Raji (cell line): ENCODE data around the gene GSS.

ENCODE experiments used
- POLR2A ChIP-seq: IDR thresholded peaks from 2 replicates; pipeline ENCODE4 v1.6.1; 2011; ENCODE audit warnings: low read depth, low read length, control low read depth; ENCODE audit not compliant: insufficient read depth

Gene GSS

DNA sequence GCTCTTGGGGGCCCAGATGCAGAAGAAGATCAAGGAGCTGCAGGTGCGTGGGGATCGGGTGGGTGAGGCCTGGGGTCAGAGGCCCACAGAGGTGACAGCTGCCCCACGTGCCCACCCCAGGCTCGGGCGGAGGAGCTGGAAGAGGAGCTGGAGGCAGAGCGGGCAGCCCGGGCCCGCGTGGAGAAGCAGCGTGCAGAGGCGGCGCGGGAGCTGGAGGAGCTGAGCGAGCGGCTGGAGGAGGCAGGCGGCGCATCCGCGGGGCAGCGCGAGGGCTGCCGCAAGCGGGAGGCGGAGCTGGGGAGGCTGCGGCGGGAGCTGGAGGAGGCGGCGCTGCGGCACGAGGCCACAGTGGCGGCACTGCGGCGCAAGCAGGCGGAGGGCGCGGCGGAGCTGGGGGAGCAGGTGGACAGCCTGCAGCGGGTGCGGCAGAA is 41.5 kb upstream of the GSS start:
- no peak for TF ChIP-seq POLR2A

DNA sequence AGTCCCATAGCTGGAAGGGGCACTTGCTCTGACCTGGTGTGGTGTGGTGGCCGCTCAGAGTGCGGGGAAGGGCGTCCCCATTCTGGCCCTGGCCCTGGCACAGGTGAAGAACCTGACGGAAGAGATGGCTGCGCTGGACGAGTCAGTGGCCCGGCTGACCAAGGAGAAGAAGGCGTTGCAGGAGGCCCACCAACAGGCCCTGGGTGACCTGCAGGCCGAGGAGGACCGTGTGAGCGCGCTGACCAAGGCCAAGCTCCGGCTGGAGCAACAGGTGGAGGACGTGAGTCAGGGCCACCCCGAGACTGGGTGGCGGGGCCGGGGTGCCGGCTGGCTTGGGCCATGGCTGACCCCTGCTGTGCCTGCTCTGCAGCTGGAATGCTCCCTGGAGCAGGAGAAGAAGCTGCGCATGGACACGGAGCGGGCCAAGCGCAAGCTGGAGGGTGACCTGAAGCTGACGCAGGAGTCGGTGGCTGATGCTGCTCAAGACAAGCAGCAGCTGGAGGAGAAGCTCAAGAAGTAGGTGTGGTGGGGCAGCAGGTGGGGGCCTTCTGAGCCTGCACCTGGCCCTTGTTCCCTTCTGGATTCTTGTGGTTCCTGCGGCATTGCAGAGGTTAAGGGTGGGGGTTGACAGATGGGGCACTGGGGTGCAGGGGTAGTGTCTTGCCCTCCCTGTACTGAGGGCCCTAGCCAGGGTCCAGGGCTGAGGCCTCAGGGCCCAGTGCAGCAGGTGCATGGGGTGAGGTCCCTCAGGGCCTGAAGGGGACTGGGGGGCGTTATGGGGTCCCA is 40.8 kb upstream of the GSS start:
- TF ChIP-seq POLR2A: no peak

GRCh38 chr20:34995696-34996095 is 40.1 kb upstream of the GSS start:
- TF ChIP-seq POLR2A: no peak

DNA sequence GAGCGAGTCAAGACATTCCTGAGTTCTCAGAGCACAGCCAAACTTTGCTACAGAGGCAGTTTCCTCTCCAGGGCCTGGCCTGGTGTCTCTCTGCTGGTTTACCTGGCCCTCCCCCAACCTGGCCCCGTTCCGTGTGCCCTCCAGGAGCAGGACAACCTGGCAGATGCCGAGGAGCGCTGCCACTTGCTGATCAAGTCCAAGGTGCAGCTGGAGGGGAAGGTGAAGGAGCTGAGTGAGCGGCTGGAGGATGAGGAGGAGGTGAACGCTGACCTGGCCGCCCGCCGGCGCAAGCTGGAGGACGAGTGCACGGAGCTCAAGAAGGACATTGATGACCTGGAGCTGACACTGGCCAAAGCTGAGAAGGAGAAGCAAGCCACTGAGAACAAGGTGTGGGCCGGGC is 39.6 kb upstream of the GSS start:
- TF ChIP-seq POLR2A: no peak

DNA sequence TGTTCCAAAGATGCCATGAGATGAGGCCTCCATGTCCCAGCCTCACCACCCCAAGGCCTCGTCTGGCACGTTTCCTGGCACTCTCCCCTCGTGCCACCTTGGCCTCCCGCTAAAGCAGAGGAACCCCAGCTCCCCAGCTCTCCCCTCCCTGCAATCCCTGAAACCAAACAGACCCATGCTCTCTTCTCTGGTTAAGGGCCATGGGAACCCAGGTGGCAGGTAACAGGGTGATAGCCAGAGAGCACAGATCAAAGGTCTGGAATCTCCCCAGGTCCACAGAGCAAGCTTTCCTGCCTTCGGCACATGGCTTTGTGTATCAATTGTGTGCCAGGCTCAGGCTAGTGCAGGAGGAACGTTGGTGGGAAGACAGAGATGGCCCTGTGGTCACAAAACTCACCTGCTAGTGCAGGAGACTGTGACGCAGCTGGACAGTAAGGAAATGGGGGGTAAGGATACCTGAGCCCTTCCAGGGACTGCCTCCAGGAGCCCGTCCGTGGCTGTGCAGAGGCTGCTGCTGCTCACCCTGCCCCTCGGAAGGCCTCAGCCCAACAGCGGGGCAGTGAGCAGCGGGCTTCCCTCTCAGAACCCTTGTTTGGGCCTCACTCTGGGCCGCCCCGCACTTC is 39.0 kb upstream of the GSS start:
- TF ChIP-seq POLR2A: no peak

- TF ChIP-seq POLR2A: no peak
These were observed 38.4 kb upstream of the GSS start for GRCh38 chr20:34993941-34994508.

DNA sequence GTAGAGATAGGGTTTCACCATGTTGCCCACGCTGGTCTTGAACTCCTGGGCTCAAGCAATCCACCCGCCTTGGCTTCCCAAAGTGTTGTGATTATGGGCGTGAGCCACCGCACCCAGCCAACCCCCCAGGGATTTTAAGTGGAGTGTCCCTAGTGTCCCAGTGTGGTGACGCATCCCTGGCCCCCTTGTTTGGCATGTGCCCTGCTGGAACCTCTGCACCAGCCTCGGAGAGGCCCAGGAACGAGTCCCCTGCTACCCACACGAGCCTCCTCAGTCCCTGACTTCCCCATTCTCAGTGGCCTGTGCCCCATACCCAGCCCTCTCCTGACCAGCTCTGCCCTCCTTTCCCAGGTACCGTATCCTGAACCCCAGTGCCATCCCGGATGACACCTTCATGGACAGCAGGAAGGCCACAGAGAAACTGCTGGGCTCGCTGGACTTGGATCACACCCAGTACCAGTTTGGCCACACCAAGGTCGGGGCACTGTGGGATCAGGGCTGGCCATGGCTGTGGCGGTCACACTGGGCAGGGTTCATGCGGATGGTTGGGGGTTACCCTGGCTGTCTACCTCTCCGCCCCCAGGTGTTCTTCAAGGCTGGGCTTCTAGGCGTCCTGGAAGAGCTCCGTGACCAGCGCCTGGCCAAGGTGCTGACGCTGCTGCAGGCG is 37.3 kb upstream of the GSS start:
- TF ChIP-seq POLR2A: no peak

DNA sequence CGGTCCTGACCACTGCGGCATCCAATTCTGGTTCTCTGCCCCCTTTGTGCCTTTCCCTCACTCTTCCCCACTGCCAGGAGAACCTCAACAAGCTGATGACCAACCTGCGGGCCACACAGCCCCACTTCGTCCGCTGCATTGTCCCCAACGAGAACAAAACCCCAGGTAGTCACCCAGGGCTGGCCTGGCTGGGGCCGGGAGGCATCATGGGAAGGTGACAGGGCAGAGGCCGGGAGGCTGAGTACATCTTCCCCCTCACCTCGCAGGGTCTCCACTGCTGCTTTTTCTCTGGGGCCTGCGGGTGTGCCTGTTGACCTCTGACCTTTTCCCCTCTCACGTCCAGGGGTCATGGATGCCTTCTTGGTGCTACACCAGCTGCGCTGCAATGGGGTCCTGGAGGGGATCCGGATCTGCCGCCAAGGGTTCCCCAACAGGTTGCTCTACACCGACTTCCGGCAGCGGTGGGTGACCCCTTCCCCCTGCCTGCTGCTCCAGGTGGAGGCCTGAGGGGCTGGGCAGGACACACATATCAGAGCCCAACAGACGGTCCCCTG is 35.1 kb upstream of the GSS start:
- no peak for TF ChIP-seq POLR2A

DNA sequence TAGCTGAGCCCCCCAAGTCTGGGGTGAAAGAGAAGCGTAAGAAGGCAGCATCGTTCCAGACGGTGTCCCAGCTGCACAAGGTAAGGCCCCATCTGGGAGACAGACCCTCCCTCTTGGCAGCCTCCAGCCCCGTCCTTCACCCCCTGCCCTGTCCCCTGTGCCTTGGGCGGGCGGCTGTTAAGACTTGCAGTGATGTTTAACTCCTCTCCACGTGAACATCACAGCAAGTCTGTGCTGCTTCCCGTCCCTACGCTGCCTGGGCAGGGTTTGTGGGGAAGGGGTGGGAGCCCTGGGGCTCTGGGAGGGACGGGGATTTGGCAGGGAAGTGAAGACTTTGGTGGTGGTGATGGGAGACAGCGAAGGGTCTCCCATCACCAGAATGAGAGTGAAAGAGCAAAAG is 34.6 kb upstream of the GSS start:
- TF ChIP-seq POLR2A: no peak

DNA sequence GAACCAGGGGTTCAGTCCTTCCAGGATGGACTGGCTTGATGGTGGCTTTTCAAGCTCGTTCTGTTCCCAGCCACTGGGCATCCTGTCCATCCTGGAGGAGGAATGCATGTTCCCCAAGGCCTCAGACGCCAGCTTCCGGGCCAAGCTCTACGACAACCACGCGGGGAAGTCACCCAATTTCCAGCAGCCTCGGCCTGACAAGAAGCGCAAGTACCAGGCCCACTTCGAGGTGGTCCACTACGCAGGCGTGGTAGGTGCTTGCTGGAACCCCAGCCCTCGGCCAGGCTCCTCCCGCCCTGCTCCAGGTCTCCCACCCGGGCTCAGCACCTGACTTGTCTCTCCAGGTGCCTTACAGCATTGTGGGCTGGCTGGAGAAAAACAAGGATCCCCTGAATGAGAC is 34.1 kb upstream of the GSS start:
- no peak for TF ChIP-seq POLR2A

DNA sequence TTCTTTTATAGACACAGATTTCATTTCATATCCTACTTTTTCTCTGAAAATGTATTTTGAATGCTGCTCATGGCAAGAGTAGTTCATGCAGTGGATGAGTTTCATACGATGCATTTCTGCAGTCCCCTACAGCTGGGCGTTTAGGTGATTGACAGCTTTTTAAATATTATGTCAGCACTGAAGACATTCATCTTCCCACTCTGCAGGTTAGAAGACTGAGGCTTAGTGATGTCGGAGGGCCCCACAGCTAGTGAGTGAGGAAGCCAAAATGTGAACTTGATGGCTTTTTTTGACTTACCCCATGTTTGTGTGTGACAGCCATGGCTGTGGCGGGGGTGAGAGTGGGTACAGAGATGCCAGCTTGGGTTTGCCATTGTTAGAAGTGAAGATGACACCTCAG is 33.5 kb upstream of the GSS start:
- TF ChIP-seq POLR2A: no peak

GRCh38 chr20:34988191-34988540 is 32.6 kb upstream of the GSS start:
- no peak for TF ChIP-seq POLR2A

- no peak for TF ChIP-seq POLR2A
These were observed 31.9 kb upstream of the GSS start for GRCh38 chr20:34987288-34988190.
